Measurements from ENCODE around the gene LPCAT2. TPM values are rescaled to one million over a fixed set of nuclear protein-coding genes. Genes with fewer than 3 reads are reported as not detected.

LPCAT2 gene
- polyA plus RNA-seq, 3 donors, result 28.5 to 49.7 (median 47.1) TPM

DNA sequence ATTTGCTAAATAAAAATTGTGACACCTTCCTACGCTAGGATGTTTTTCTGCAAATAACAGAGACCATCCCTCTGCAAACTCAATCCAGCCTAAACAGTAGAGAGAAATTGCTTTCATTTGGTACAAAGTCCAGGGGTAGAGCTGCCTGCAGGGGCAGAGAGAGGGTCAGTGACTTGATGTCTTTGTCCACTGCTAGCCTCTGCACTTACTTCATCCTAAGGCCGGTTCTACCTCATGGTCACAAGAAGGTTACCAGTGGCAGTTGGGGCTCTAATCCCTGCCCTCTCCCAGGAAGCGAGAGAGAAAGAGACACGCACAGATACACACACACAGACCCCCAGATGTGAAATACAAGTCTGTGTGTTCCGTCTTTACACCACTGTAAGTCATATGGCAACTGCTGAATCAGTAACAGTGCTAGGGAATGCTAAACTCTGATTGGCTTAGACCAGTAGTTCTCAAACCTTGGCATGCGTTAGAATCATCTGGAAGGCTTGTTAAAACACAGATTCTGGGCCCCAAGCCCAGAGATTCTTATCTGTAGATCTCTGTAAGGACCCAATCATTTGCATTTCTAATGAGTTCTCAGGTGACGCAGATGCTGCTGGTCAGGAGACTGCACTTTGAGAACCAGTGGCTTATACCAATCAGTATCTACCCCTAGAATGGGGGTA, 13.1 kb upstream of the LPCAT2 start:
- Histone ChIP-seq H3K27me3 (ENCODE audit: control insufficient read depth in 2 of 2, insufficient read depth in 2 of 2, low read length in 2 of 2) (peaks cover 0 to 3% of the 10 kb centered on the region in 2 donors), H3K9ac (ENCODE audit: insufficient read depth, low read length, poor library complexity, severe bottlenecking) (no peak overlapping the region), H4K20me1 (ENCODE audit: insufficient read depth, low read length) (no peaks in the 10 kb centered on the region), H3K4me3 (replicated peaks in 1 of 3; ENCODE audit: low read depth in 2 of 3, low read length in 3 of 3) (no peak overlapping the region), H3K36me3 (replicated peaks in 1 of 2; ENCODE audit: control insufficient read depth in 1 of 2, insufficient read depth in 2 of 2, low read length in 2 of 2) (no peaks in the 10 kb centered on the region), H3K79me2 (ENCODE audit: insufficient read depth, low read length) (no peaks in the 10 kb centered on the region), H3K27ac (ENCODE audit: low read depth in 1 of 2, low read length in 2 of 2) (no peak overlapping the region), H3K4me2 (replicated peaks; ENCODE audit: extremely low read depth, low read length, poor library complexity, severe bottlenecking) (no peak overlapping the region), H3K4me1 (ENCODE audit: control insufficient read depth in 1 of 2, insufficient read depth in 2 of 2, low read length in 2 of 2) (peaks cover 8 to 13% of the 10 kb centered on the region in 2 donors), H3K9me3 (replicated peaks in 1 of 2; ENCODE audit: control insufficient read depth in 1 of 2, insufficient read depth in 1 of 2, low read length in 2 of 2) (no peaks in the 10 kb centered on the region), H2AFZ (ENCODE audit: insufficient read depth, low read depth, low read length, poor library complexity, severe bottlenecking) (no peak overlapping the region)
- Mint-ChIP-seq H3K27me3 (ENCODE audit: low read depth in 3 of 3) (peaks cover 0 to 6% (median 3%) of the 10 kb centered on the region in 3 donors), H3K4me1 (peaks cover 16% of the 10 kb centered on the region), H3K4me3 (no peak overlapping the region), H3K36me3 (no peaks in the 10 kb centered on the region), H3K9me3 (peaks cover 0 to 3% (median 0%) of the 10 kb centered on the region in 7 donors), H3K27ac (no peak overlapping the region)
- TF ChIP-seq, protein P1, sequence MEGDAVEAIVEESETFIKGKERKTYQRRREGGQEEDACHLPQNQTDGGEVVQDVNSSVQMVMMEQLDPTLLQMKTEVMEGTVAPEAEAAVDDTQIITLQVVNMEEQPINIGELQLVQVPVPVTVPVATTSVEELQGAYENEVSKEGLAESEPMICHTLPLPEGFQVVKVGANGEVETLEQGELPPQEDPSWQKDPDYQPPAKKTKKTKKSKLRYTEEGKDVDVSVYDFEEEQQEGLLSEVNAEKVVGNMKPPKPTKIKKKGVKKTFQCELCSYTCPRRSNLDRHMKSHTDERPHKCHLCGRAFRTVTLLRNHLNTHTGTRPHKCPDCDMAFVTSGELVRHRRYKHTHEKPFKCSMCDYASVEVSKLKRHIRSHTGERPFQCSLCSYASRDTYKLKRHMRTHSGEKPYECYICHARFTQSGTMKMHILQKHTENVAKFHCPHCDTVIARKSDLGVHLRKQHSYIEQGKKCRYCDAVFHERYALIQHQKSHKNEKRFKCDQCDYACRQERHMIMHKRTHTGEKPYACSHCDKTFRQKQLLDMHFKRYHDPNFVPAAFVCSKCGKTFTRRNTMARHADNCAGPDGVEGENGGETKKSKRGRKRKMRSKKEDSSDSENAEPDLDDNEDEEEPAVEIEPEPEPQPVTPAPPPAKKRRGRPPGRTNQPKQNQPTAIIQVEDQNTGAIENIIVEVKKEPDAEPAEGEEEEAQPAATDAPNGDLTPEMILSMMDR (IDR thresholded peaks at IDR 0.05), result no peak
- intact Hi-C loops (cut with micrococcal nuclease), result loop anchor here in 1 of 2 donors (10.0 kb wide), 1 partner anchor 209 kb away; no protein-coding TSS in a partner anchor
- DNase-seq, result no peak
- 97% methylated on average over 4 of the region's 7 CpGs for WGBS (ENCODE audit: insufficient coverage)

DNA sequence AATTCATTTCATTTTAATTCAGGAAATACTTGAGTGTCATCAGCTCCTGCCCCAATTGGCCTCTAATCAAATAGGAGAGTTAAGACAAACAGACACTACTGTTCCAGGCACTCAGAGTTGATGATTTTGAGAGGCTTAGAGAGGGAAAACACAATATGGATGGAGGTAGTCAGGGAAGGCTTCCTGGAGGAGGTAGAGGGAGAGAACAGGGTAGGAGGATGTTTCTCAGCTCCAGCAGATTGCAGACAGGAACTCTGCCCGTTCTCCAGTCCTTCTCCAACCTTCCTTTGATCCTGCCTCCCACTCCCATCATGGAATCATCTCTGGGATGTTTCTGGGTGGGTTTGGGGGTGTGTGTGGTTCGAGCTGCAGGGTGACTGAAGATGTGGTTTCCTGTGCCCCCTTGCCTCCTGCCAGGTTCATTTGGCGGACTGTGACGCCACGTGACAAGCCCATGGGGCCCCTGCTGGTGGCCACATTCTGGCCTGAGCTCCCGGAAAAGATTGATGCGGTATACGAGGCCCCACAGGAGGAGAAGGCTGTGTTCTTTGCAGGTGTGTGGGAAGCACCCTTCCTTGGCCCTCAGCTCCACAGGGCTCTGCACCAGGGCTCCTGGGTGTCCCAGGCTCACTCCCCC, 12.2 kb upstream of the LPCAT2 start:
- Histone ChIP-seq H3K4me1 (ENCODE audit: control insufficient read depth in 1 of 2, insufficient read depth in 2 of 2, low read length in 2 of 2) (peaks cover 10 to 17% of the 10 kb centered on the region in 2 donors), H3K27me3 (ENCODE audit: control insufficient read depth in 2 of 2, insufficient read depth in 2 of 2, low read length in 2 of 2) (peaks cover 0 to 3% of the 10 kb centered on the region in 2 donors), H3K9ac (ENCODE audit: insufficient read depth, low read length, poor library complexity, severe bottlenecking) (no peak overlapping the region), H3K36me3 (replicated peaks in 1 of 2; ENCODE audit: control insufficient read depth in 1 of 2, insufficient read depth in 2 of 2, low read length in 2 of 2) (no peaks in the 10 kb centered on the region), H3K27ac (ENCODE audit: low read depth in 1 of 2, low read length in 2 of 2) (no peak overlapping the region), H3K4me3 (replicated peaks in 1 of 3; ENCODE audit: low read depth in 2 of 3, low read length in 3 of 3) (no peak overlapping the region), H2AFZ (ENCODE audit: insufficient read depth, low read depth, low read length, poor library complexity, severe bottlenecking) (no peak overlapping the region), H3K4me2 (replicated peaks; ENCODE audit: extremely low read depth, low read length, poor library complexity, severe bottlenecking) (no peak overlapping the region), H3K9me3 (replicated peaks in 1 of 2; ENCODE audit: control insufficient read depth in 1 of 2, insufficient read depth in 1 of 2, low read length in 2 of 2) (no peaks in the 10 kb centered on the region), H3K79me2 (ENCODE audit: insufficient read depth, low read length) (no peaks in the 10 kb centered on the region), H4K20me1 (ENCODE audit: insufficient read depth, low read length) (no peaks in the 10 kb centered on the region)
- intact Hi-C loops (cut with micrococcal nuclease), result loop anchor here in 1 of 2 donors (10.0 kb wide), 1 partner anchor 208 kb away; no protein-coding TSS in a partner anchor
- WGBS (ENCODE audit: insufficient coverage), result 0% methylated on average over 4 of the region's 8 CpGs
- Mint-ChIP-seq H3K27me3 (ENCODE audit: low read depth in 3 of 3) (peaks cover 0 to 4% (median 3%) of the 10 kb centered on the region in 3 donors), H3K27ac (no peak overlapping the region), H3K4me1 (peaks cover 18% of the 10 kb centered on the region), H3K9me3 (peaks cover 0 to 4% (median 0%) of the 10 kb centered on the region in 7 donors), H3K36me3 (no peaks in the 10 kb centered on the region), H3K4me3 (no peak overlapping the region)
- TF ChIP-seq, protein P1 (IDR thresholded peaks at IDR 0.05), result no peak
- DNase-seq, result no peak
